Tibial artery (tissue), 4 donors: ENCODE measurements around the gene LEKR1.

Experiments used
- DNase-seq, 2 donors: peaks; one replicate each; pipeline ENCODE4 v3.0.0-alpha.2; 2019
- H3K27ac ChIP-seq, 2 donors: fragments of 200-600 bp; sonication (generic) in 1 of 2; 1 replicate in 1 of 2; 2 replicates in 1 of 2; pipeline ENCODE4 v1.5.1; 2018 to 2019; ENCODE audit warnings: mild to moderate bottlenecking in 1 of 2
- H3K27me3 ChIP-seq, 2 donors: fragments of 200-600 bp; sonication (generic) in 1 of 2; one replicate each; pipeline versions ENCODE4 v1.5.1 to v1.6.0; 2016 to 2019
- H3K36me3 ChIP-seq, 3 donors: fragments of 200-600 bp; sonication (generic) in 2 of 3; one replicate each; pipeline ENCODE4 v1.5.1; 2016 to 2019; ENCODE audit warnings: mild to moderate bottlenecking in 2 of 3
- H3K4me1 ChIP-seq, 4 donors: fragments of 200-600 bp; sonication (generic) in 2 of 4; 1 replicate in 3 of 4; 2 replicates in 1 of 4; pipeline ENCODE4 v1.5.1; 2016 to 2019
- H3K4me3 ChIP-seq, 2 donors: fragments of 200-600 bp; sonication (generic) in 1 of 2; 1 replicate in 1 of 2; 2 replicates in 1 of 2; pipeline ENCODE4 v1.5.1; 2018 to 2019; ENCODE audit warnings: mild to moderate bottlenecking in 2 of 2
- H3K9me3 ChIP-seq, 3 donors: fragments of 200-600 bp; sonication (generic) in 1 of 3; one replicate each; pipeline ENCODE4 v1.5.1; 2016 to 2019
- intact Hi-C: fragments of 100-400 bp; cut with DNase I; formaldehyde crosslinking; loops from one replicate; pipeline ENCODE4 v1.15.0; 2023; ENCODE audit warnings: low total_unique reads
- TF ChIP-seq, protein P1 (sequence below), 2 experiments: fragments of 200-600 bp in 1 of 2; fragments of 450-650 bp in 1 of 2; IDR thresholded peaks; one replicate each; pipeline ENCODE4 v1.5.1; 2017 to 2019; ENCODE audit warnings: antibody characterized with exemption in 2 of 2, mild to moderate bottlenecking in 1 of 2, moderate library complexity in 1 of 2

LEKR1 gene

DNA sequence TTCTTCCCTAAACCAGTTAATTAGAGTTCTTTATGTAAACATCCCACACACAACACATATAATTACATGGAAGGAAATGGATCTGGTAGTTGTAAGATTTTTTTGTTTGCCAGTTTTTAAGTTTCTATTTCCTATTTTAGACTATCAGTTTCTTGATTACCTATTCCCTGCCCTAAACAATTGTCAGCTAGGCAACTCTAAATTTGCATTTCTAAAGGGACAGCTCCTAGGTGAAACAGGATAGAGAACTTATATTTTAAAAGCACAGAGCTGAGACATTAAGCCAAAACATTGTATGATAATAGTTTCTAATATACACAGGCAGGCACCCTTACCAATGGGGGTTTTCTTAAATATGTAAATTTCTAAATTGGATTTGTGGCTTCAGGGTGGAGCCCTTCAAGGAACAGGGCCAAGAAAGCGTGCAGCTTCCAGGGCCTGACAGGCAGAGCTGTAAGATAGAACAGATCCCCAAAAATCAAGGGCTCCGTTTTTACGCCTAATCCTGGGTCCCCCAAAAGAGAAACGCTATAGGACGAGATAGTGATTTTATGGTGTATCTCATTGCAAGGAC, 8.9 kb downstream of the LEKR1 start:
- H3K4me1 ChIP-seq, result no peaks in the 10 kb centered on the region
- H3K9me3 ChIP-seq, result no peaks in the 10 kb centered on the region
- intact Hi-C loops, result no loop called here
- H3K27ac ChIP-seq, result no peak overlapping the region
- TF ChIP-seq, protein P1, sequence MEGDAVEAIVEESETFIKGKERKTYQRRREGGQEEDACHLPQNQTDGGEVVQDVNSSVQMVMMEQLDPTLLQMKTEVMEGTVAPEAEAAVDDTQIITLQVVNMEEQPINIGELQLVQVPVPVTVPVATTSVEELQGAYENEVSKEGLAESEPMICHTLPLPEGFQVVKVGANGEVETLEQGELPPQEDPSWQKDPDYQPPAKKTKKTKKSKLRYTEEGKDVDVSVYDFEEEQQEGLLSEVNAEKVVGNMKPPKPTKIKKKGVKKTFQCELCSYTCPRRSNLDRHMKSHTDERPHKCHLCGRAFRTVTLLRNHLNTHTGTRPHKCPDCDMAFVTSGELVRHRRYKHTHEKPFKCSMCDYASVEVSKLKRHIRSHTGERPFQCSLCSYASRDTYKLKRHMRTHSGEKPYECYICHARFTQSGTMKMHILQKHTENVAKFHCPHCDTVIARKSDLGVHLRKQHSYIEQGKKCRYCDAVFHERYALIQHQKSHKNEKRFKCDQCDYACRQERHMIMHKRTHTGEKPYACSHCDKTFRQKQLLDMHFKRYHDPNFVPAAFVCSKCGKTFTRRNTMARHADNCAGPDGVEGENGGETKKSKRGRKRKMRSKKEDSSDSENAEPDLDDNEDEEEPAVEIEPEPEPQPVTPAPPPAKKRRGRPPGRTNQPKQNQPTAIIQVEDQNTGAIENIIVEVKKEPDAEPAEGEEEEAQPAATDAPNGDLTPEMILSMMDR (IDR thresholded peaks at IDR 0.05), result no peak
- no peak for DNase-seq
- H3K4me3 ChIP-seq, result no peak overlapping the region
- no peaks in the 10 kb centered on the region for H3K36me3 ChIP-seq
- H3K27me3 ChIP-seq, result no peaks in the 10 kb centered on the region

DNA sequence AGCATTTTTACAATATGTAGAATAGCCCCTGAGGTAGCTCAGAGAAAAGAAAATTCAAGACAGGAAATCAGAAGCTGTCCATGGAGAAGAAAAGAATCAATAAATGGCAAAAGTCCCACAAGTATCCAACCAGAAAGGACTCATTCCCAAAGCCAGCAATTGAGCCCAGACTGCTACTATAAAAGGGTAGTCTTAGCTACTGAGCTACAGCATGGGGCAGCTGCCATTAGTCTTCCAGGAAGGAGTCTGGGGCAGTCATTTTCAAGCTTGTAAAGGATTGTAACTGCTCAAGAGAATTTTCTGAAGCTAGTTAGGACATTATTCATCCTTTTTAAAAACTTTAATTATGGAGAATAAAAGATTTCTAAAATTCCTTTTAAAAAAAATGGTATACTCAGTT, 10.5 kb downstream of the LEKR1 start:
- intact Hi-C loops, result no loop called here
- H3K36me3 ChIP-seq, result no peaks in the 10 kb centered on the region
- no peak overlapping the region for H3K27ac ChIP-seq
- H3K9me3 ChIP-seq, result no peaks in the 10 kb centered on the region
- TF ChIP-seq, protein P1 (IDR thresholded peaks at IDR 0.05), result no peak
- H3K4me3 ChIP-seq, result no peak overlapping the region
- H3K4me1 ChIP-seq, result peaks cover 0 to 4% (median 0%) of the 10 kb centered on the region in 4 donors
- no peaks in the 10 kb centered on the region for H3K27me3 ChIP-seq
- no peak for DNase-seq

DNA sequence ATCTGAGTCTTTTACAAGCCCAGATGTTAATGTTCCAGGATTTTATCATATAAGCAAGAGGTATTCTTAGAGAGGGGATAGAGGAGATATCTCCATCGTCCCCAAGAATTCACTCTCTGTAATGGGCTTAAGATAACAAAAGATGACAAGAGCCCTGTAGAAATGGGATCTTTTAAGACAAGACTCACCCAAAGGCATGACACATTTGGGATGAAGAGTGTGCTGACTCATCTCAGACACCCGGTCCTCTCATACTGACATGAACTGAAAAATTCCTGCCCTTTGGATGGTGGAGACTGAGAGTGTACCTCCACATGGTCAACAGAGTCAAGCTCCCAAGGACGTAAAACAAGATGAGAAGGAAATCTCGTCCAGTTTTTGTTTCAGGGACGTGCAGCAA, 11.0 kb downstream of the LEKR1 start:
- Histone ChIP-seq H3K27me3 (no peaks in the 10 kb centered on the region), H3K4me1 (peaks cover 0 to 8% (median 1%) of the 10 kb centered on the region in 4 donors), H3K9me3 (no peaks in the 10 kb centered on the region), H3K36me3 (no peaks in the 10 kb centered on the region), H3K4me3 (no peak overlapping the region), H3K27ac (no peak overlapping the region)
- DNase-seq, result no peak
- TF ChIP-seq, protein P1 (IDR thresholded peaks at IDR 0.05), result no peak
- intact Hi-C loops, result no loop called here

DNA sequence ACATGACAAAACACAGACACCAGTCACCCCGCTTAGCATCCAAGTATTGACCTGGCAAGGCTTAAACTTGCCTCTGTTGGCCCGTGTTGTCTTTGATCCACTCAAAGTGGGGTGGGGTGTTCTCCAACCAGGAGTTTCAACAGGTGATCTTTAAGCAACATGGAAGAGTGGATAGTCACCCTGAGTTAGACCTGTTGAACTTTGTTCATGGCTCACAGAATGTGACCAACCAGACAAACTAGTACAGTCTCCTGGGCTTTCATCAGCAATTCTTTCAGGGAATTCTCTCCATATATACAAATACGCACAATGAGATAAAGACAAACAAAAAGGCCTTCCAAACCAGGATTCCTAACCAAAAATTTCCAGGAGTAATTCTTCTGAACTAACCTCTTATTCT, 11.9 kb downstream of the LEKR1 start:
- peaks cover 0 to 17% (median 8%) of the 10 kb centered on the region in 4 donors for H3K4me1 ChIP-seq
- H3K4me3 ChIP-seq, result no peak overlapping the region
- H3K9me3 ChIP-seq, result no peaks in the 10 kb centered on the region
- no peaks in the 10 kb centered on the region for H3K36me3 ChIP-seq
- TF ChIP-seq, protein P1 (IDR thresholded peaks at IDR 0.05), result no peak
- no peak overlapping the region for H3K27ac ChIP-seq
- no peak for DNase-seq
- intact Hi-C loops, result no loop called here
- no peaks in the 10 kb centered on the region for H3K27me3 ChIP-seq

DNA sequence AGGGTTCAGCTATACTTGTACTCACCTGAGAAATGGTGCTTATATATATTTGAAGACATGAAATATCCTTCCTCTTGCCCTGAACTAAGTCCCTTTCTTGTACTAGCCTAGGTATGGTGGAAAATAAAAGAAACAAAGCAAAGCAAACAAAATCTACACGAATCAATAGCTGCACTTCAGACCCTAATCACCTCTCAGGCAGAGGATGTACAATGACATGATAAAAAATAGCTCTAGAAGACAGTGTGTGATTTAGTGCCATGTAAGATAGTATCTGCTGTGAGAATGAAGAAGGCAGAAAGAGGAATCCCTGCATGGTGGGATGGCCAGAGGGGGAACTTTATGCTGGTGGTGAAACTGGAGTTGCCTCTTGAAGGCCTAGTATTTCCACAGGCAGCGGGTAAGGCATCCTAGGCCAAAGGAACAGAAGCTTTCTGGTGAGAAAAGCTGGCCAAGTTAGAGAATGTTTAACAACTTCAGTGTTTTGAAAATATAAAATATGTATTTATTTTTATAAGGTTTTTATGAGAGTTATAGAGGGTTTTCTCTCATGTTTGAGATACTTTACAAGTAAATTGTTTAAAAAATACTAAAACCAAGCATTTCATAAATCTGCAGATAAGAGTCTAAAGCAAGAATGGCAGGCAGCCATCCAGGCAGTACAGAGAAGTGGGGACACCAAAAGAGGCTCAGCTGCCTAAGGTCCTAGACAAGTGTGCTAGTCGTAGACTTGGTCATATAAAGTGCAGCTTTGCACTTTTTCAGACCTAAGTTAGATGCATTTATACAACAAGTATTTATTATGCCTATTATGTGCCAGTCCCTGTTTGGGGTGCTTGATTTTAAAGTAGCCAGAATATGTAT, 14.9 kb downstream of the LEKR1 start:
- H3K36me3 ChIP-seq, result no peaks in the 10 kb centered on the region
- peaks cover 0 to 28% (median 10%) of the 10 kb centered on the region in 4 donors for H3K4me1 ChIP-seq
- TF ChIP-seq, protein P1 (IDR thresholded peaks at IDR 0.05), result no peak
- peak overlapping the region in 1 of 2 donors; percentile 29 for H3K27ac ChIP-seq
- intact Hi-C loops, result no loop called here
- H3K4me3 ChIP-seq, result no peak overlapping the region
- H3K9me3 ChIP-seq, result no peaks in the 10 kb centered on the region
- no peak for DNase-seq
- H3K27me3 ChIP-seq, result no peaks in the 10 kb centered on the region
